Aorta (tissue), 5 donors: ENCODE results near the gene SLC22A3. TPM values are rescaled to one million over a fixed set of nuclear protein-coding genes. Genes with fewer than 3 reads are reported as not detected.
A peak's percentile ranks its signal among the peaks of the same experiment; 100 is the strongest.

ENCODE experiments used
- ATAC-seq: fragments of 200-7000 bp; cut with Tn5 transposase; one replicate; pipeline ENCODE4 v1.9.1; 2022; ENCODE audit warnings: moderate library complexity; ENCODE audit not compliant: low FRiP score
- DNase-seq, 2 donors: peaks; one replicate each; pipeline ENCODE4 v3.0.0-alpha.2; 2020
- H3K27ac ChIP-seq, 2 donors: one replicate each; pipeline ENCODE4 v1.5.1; 2013; ENCODE audit warnings: low read length in 2 of 2, mild to moderate bottlenecking in 2 of 2, moderate library complexity in 2 of 2, control low read depth in 1 of 2, inconsistent platforms in 1 of 2, low read depth in 1 of 2
- H3K27me3 ChIP-seq, 2 donors: one replicate each; pipeline ENCODE4 v1.6.1; 2013; ENCODE audit warnings: control low read depth in 1 of 2, low read length in 1 of 2, mild to moderate bottlenecking in 1 of 2, moderate library complexity in 1 of 2; ENCODE audit not compliant: insufficient read depth in 2 of 2, control insufficient read depth in 1 of 2
- H3K36me3 ChIP-seq, 2 donors: one replicate each; pipeline ENCODE4 v1.6.1; 2013; ENCODE audit warnings: control low read depth in 1 of 2, low read length in 1 of 2, mild to moderate bottlenecking in 1 of 2; ENCODE audit not compliant: insufficient read depth in 2 of 2, control insufficient read depth in 1 of 2
- H3K4me1 ChIP-seq, 2 donors: one replicate each; pipeline ENCODE4 v1.6.1; 2013; ENCODE audit warnings: low read length in 2 of 2, control low read depth in 1 of 2, mild to moderate bottlenecking in 1 of 2, moderate library complexity in 1 of 2; ENCODE audit not compliant: insufficient read depth in 2 of 2, control insufficient read depth in 1 of 2
- H3K4me3 ChIP-seq, 2 donors: one replicate each; pipeline ENCODE4 v1.5.1; 2013; ENCODE audit warnings: low read length in 2 of 2, control low read depth in 1 of 2, mild to moderate bottlenecking in 1 of 2
- H3K9me3 ChIP-seq: one replicate; pipeline ENCODE4 v1.6.1; 2013; ENCODE audit warnings: mild to moderate bottlenecking, low read length; ENCODE audit not compliant: control insufficient read depth
- WGBS, 2 donors: extraction: QIAGEN DNeasy Blood & Tissue Kit; methylation state at CpG; one replicate each; pipeline ENCODE4 v1.1.7; 2013; 5-methylcytosine and 5-hydroxymethylcytosine counted together
- intact Hi-C, 2 donors: fragments of 100-400 bp; cut with DNase I; formaldehyde crosslinking; loops; one replicate each; pipeline versions ENCODE4 v1.14.2 to v1.15.0; 2022
- polyA plus RNA-seq, 2 donors: library from polyadenylated mRNA; stranded (reverse); fragments of 200-250 nt; gene quantifications; one replicate each; pipeline ENCODE4 v1.2.3, GENCODE V29; 2013
- total RNA-seq, 2 donors: library from RNA; stranded (reverse); fragmentation: NEBNext Ultra II Directional; extraction: Animal tissue kit (Norgen Biotek cat#: 25700); gene quantifications; one replicate each; pipeline ENCODE4 v1.2.1, GENCODE V29; 2021
- donor health status: healthy with polysubstance abuse.
- donor health status: Bipolar disorder and iron deficiency.
- donor health status: DM: no; HTN: no; CAD: no.
- donor health status: DM: no; HTN: no; CAD: no.
- donor health status: DM: yes; HTN: yes; CAD: no.

SLC22A3 gene
- total and polyA plus RNA-seq, 4 donors = 28.1 to 61.0 (median 40.8) TPM

GRCh38 chr6:160309718-160310117 lies 38.5 kb upstream of the SLC22A3 start:
- intact Hi-C loops = no loop called here
- H3K9me3 ChIP-seq = peaks cover 3% of the 10 kb centered on the region
- no peak overlapping the region for H3K27ac ChIP-seq
- no peak for DNase-seq
- H3K4me3 ChIP-seq = no peak overlapping the region
- no peaks in the 10 kb centered on the region for H3K36me3 ChIP-seq
- no peaks in the 10 kb centered on the region for H3K4me1 ChIP-seq
- ATAC-seq = no peak
- no peaks in the 10 kb centered on the region for H3K27me3 ChIP-seq

DNA sequence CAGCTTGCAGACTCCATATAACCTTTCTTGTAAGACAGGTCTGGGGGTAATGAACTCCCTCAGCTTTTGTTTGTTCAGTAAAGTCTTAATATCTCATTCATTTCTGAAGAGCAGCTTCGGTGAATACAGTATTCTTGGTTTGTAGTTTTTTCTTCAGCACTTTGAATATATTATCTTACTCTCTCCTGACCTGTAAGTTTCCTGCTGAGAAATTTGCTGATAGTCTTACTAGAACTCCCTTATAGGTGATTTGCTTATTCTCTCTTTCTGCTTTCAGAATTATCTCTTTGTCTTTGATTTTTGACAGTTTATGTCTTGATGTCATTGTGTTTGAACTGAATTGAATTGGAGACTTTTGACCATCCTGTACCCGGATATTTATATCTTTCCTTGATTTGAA lies 35.3 kb upstream of the SLC22A3 start:
- DNase-seq (no peak), ATAC-seq (no peak)
- WGBS, 2 donors = 80 to 87% methylated on average over 2 of the region's 2 CpGs
- H3K27me3 ChIP-seq = no peaks in the 10 kb centered on the region
- no peaks in the 10 kb centered on the region for H3K36me3 ChIP-seq
- H3K4me3 ChIP-seq = no peak overlapping the region
- no peak overlapping the region for H3K27ac ChIP-seq
- H3K9me3 ChIP-seq = peaks cover 3% of the 10 kb centered on the region
- H3K4me1 ChIP-seq = no peaks in the 10 kb centered on the region
- intact Hi-C loops = no loop called here

DNA sequence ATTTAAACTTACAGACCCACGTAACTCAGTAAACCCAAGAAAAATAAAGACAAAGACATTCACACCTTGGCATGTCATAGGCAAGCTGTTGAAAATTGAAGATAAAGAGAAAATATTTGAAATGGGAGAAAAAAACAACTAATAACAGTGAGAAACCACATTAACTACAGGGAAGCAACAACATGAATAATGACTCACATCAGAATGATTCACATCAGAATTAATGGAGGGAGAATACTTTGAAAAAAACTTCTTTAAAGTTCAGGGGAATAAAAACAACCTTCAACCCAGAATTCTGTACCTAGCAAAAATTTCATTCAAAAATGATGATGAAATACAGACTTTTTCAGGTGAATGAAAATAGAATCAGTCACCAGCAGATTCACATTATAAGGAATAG lies 32.9 kb upstream of the SLC22A3 start:
- intact Hi-C loops = no loop called here
- H3K9me3 ChIP-seq = peaks cover 3% of the 10 kb centered on the region
- no peaks in the 10 kb centered on the region for H3K36me3 ChIP-seq
- no peak for DNase-seq
- WGBS, 2 donors = 76 to 92% methylated on average over 1 of the region's 1 CpG
- no peaks in the 10 kb centered on the region for H3K27me3 ChIP-seq
- H3K4me1 ChIP-seq = no peaks in the 10 kb centered on the region
- no peak for ATAC-seq
- H3K4me3 ChIP-seq = no peak overlapping the region
- no peak overlapping the region for H3K27ac ChIP-seq

DNA sequence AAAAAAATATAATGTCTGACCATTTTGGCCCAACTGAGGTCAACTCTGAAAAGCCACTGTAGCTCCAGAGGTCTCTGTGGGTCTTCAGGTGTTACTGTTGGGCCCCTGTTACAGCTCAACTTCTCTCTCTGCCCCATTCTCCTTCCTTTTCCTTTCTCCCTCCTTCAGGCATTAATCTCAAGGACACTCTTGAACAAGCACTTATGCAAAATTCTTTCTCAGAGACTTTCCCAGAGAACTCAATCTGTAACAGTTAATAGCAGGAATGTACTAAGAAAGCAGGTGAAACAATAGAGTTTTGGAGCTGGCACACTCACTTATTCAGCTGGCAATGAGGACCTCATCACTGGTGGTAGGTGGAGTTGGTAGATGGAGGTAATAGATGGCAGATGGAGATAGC lies 31.9 kb upstream of the SLC22A3 start:
- H3K27ac ChIP-seq = no peak overlapping the region
- H3K4me3 ChIP-seq = no peak overlapping the region
- ATAC-seq (no peak), DNase-seq (no peak)
- H3K9me3 ChIP-seq = peaks cover 2% of the 10 kb centered on the region
- intact Hi-C loops = no loop called here
- no peaks in the 10 kb centered on the region for H3K27me3 ChIP-seq
- no peaks in the 10 kb centered on the region for H3K36me3 ChIP-seq
- no peaks in the 10 kb centered on the region for H3K4me1 ChIP-seq

GRCh38 chr6:160319246-160319645 lies 28.9 kb upstream of the SLC22A3 start:
- intact Hi-C loops = no loop called here
- ATAC-seq = no peak
- Histone ChIP-seq H3K27me3 (no peaks in the 10 kb centered on the region), H3K4me3 (no peak overlapping the region), H3K27ac (no peak overlapping the region), H3K36me3 (no peaks in the 10 kb centered on the region), H3K9me3 (peaks cover 2% of the 10 kb centered on the region), H3K4me1 (no peaks in the 10 kb centered on the region)
- WGBS, 2 donors = 90 to 91% methylated on average over 1 of the region's 1 CpG
- no peak for DNase-seq

- H3K4me3 ChIP-seq = no peak overlapping the region
- H3K4me1 ChIP-seq = no peaks in the 10 kb centered on the region
- H3K9me3 ChIP-seq = peaks cover 2% of the 10 kb centered on the region
- no peak for DNase-seq
- no peak overlapping the region for H3K27ac ChIP-seq
- ATAC-seq = no peak
- 58 to 61% methylated on average over 5 of the region's 5 CpGs for WGBS, 2 donors
- no peaks in the 10 kb centered on the region for H3K27me3 ChIP-seq
- H3K36me3 ChIP-seq = no peaks in the 10 kb centered on the region
- intact Hi-C loops = no loop called here
Observed at GRCh38 chr6:160321729-160322505, 26.3 kb upstream of the SLC22A3 start.

GRCh38 chr6:160327981-160328380 lies 20.2 kb upstream of the SLC22A3 start:
- intact Hi-C loops = loop anchor here in 1 of 2 donors (5.0 kb wide), 1 partner anchor 81 kb away; no protein-coding TSS in a partner anchor
- no peak for DNase-seq

DNA sequence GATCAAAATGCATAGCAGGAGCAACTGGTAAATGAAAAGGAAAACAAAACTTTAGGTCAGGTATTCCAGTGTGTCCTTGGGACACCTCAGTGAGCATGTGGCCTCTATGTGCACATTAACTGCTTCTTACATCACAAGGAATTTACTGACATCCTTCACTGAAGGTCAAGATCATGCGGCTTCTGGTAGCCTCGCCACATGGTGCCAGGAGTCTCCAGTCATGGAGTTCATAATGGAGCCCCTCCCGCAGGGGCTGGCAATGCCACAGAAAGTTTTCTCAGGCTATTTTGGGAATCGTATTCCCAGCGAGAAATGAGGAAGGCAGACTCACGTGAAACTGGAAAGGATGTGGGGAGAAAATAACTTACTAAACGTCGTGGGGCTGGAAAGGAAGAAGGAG lies 19.7 kb upstream of the SLC22A3 start:
- H3K4me3 ChIP-seq = no peak overlapping the region
- intact Hi-C loops = loop anchor here in 1 of 2 donors (5.0 kb wide), 1 partner anchor 81 kb away; no protein-coding TSS in a partner anchor
- no peaks in the 10 kb centered on the region for H3K9me3 ChIP-seq
- H3K36me3 ChIP-seq = no peaks in the 10 kb centered on the region
- DNase-seq (peak; percentile 77 to 86), ATAC-seq (peak; percentile 31)
- H3K27ac ChIP-seq = peak overlapping the region; percentile 22 to 71
- no peaks in the 10 kb centered on the region for H3K27me3 ChIP-seq
- WGBS, 2 donors = 4 to 6% methylated on average over 8 of the region's 8 CpGs
- no peaks in the 10 kb centered on the region for H3K4me1 ChIP-seq

More at GRCh38 chr6:160327981-160328380, 20.2 kb upstream of the SLC22A3 start:
- Histone ChIP-seq H3K4me1 (no peaks in the 10 kb centered on the region), H3K27me3 (no peaks in the 10 kb centered on the region), H3K4me3 (no peak overlapping the region), H3K9me3 (no peaks in the 10 kb centered on the region), H3K36me3 (no peaks in the 10 kb centered on the region), H3K27ac (peak overlapping the region in 1 of 2 donors; percentile 23)
- 90 to 92% methylated on average over 3 of the region's 3 CpGs for WGBS, 2 donors
- no peak for ATAC-seq

GRCh38 chr6:160329188-160329587 lies 19.0 kb upstream of the SLC22A3 start:
- Histone ChIP-seq H3K27me3 (no peaks in the 10 kb centered on the region), H3K9me3 (no peaks in the 10 kb centered on the region), H3K4me1 (no peaks in the 10 kb centered on the region), H3K4me3 (no peak overlapping the region), H3K27ac (peak overlapping the region; percentile 71 to 77), H3K36me3 (no peaks in the 10 kb centered on the region)
- ATAC-seq (peak; percentile 27), DNase-seq (no peak)
- 71% methylated on average over 7 of the region's 7 CpGs for WGBS, 2 donors
- intact Hi-C loops = loop anchor here in 1 of 2 donors (5.0 kb wide), 1 partner anchor 82 kb away; no protein-coding TSS in a partner anchor
